NCI-H748 (cell line): ENCODE measurements around the gene HOXB2.
"Not testable (repeated sequence)": the region's sequence is repeated elsewhere in the genome, so short reads cannot be mapped to it uniquely, and the experiment has no call there.

ENCODE experiments used
- DNase-seq: peaks from one replicate; lab custom pipeline; 2025; ENCODE audit not compliant: unreplicated experiment; lab: John Stamatoyannopoulos, UW

The HOXB2 gene

DNA sequence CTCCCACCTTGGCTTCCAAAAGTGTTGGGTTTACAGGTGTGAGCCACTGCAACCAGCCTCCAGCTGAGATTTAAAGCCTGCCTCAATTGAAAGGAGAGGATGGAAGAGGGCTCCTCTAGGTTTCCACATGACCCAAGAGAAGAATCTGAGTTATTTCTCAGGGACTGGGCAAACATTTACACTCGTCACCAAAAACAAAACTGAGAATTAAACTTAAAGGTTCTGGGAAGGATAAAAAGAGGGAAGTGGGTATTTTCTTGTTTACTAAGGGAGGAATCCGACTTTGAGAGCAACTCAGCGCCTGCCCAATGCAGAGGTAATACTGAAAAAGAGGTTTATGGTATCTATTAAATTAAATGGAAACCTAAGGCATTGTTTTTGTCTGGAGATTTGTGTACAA is 27.4 kb downstream of the HOXB2 start:
- no peak for DNase-seq

DNA sequence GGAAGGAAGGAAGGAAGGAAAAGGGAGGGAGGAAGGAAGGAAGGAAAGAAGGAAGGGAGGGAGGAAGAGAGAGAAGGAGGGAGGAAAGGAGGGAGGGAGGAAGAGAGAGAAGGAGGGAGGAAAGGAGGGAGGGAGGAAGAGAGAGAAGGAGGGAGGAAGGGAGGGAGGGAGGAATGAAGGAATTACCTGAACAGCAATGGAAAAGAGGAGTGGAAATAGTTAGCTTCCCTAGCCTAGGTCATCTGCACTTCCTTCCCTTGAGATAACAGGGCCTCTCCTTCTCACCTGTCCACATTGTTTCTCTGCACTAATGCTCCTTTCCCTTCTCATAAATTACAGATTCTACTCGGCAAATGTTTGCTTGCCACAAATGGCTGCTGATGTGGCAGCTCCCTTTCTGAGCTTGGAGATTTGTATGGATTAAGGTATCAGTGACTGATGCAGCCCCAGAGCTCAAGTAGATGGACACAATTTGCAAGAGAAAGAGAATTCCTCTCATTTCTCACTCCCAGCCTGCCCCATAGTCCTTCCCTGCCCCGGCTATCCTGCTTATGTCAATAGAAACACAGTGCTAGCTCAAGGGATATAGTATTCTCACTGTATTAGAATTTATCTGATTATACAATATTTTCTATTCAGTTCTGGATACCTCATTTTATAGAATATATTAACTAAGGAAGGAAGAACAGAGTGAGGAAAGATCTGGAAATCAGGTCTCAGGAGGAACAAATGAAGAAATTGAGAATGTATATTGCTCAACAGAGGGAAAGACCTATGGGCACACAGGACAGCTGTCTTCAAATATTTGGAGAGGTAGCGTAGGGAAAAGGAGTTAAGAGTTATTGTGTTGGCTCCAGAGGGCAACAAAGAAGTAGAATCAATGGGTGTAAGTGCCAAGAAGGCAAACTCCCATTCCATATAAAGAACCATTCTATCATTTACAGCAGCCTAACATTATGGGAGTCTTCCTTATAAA is 28.7 kb downstream of the HOXB2 start:
- DNase-seq, result no peak

GRCh38 chr17:48514477-48514876 is 30.4 kb downstream of the HOXB2 start:
- no peak for DNase-seq

DNA sequence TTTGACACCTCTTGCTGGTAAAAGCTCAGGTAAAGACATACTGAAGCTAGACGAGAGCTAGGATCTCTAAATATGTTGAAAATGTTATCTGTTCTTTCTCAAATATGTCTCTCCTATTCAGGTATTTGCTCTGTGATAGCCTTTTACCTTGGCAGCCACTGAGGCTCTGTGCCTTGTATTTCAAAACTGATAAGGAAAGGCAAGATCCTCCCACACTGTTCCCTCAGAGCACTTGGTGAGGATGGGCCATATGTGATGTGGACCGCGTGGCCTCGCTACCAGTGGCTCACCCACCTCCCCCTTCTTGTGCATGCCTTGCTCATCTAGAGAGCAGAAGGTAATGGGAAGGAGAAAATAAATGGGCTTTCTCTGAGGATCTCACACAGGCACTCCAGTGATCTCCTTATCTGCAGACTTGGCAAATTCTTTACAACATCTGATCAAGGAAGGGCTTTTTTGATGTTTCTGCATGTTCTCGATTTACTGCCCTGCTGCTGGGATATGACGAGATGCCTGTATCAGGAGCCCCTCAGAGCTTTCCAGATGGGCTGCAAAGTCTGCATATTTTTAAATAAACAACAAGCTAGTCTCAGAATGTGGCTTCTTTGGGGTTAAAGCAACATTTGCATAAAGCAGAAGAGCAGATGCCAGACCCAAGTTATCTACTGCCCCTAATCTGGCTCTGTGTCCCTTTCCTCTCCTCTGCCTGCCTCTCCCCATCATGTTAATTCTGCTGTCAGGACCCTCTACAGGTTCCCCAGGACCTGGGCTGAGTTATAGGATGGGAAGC is 31.0 kb downstream of the HOXB2 start:
- no peak for DNase-seq

DNA sequence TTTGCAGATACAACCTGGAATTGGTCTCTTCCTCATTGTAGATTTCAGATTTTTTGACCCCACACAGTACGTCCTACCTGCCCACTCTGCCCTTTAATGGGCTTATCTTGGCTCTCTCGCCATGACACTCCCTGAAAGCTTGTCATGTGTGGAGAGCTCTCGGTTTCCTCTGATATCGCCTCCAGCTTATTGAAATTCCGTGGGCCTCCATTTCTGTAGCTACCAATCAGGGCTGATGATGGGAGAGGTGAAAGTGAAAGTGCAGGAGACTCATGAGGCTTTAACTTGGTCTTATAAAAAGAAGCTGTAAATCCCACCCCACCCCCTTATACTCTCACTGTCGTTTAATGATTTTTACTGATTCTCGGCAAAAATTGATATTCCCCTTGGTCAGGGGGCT is 31.8 kb downstream of the HOXB2 start:
- DNase-seq, result no peak

- DNase-seq, result no peak
Observed at GRCh38 chr17:48510761-48511604, 33.9 kb downstream of the HOXB2 start.

DNA sequence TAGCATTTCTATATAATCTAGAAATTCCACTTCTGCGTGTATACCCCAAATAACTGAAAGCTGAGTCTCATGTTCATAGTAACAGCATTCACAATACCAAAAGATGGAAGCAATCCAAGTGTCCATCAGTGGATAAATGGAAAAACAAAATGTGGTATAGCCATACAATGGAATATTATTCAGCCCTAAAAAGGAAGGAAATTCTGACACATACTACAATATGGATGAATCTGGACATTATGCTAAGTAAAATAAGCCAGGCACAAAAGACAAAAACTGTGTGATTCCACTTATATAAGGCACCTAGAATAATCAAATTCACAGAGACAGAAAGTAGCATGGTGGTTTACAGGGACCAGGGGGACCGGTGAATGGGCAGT is 34.5 kb downstream of the HOXB2 start:
- no peak for DNase-seq

DNA sequence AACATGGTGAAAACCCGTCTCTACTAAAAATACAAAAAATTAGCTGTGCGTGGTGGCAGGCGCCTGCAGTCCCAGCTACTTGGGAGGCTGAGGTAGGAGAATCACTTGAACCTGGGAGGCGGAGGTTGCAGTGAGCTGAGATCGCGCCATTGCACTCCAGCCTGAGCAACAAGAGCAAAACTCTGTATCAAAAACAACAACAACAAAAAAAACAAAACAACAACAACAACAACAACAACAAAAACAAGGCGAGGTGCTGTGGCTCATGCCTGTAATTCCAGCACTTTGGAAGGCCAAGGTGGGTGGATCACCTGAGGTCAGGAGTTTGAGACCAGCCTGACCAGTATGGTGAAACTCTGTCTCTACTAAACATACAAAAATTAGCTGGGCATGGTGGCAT is 35.2 kb downstream of the HOXB2 start:
- not testable (repeated sequence) for DNase-seq

GRCh38 chr17:48506246-48506645 is 38.7 kb downstream of the HOXB2 start:
- DNase-seq, result peak; percentile 46

DNA sequence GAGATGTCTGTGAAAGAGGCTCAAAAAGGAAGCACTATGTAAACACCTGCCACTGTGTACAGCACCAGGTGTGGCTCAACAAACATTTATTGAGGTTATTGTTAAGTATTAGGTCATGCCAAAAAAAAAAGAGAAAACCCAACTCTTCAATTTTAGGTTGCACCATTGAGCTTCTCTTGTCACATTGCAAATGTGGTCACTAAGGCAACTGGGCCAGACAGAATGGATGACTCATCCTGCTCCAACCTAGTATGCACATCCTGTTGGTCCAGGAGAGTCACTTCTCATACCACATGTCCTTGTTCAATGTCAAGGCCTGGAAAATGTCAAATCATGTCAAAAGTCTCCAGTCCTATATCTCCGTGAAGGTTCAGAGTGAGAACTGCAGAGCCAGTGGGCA is 39.1 kb downstream of the HOXB2 start:
- peak; percentile 99 for DNase-seq

GRCh38 chr17:48504953-48505352 is 40.0 kb downstream of the HOXB2 start:
- DNase-seq, result peak; percentile 41

- DNase-seq, result peak; percentile 36
Observed at GRCh38 chr17:48503747-48504146, 41.2 kb downstream of the HOXB2 start.

DNA sequence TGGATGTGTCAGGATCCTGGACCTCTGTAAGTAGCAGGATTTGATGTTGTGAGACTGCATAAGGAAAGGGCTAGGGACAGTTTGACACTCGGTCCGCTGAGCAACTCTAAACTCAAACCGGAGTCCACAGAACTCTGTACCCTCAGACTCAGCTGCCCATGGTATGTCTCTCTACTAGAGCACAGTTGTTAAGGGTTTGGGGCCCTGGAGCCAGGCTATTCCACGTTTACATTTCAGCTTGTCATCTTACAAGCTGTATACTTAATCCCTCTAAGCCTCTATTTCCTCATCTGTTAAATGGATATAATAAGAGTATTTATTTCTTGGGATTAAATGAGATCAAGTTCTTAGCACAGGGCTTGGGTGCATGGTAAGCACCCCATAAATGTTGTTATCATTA is 42.0 kb downstream of the HOXB2 start:
- DNase-seq, result no peak

GRCh38 chr17:48502312-48502711 is 42.6 kb downstream of the HOXB2 start:
- DNase-seq, result no peak

DNA sequence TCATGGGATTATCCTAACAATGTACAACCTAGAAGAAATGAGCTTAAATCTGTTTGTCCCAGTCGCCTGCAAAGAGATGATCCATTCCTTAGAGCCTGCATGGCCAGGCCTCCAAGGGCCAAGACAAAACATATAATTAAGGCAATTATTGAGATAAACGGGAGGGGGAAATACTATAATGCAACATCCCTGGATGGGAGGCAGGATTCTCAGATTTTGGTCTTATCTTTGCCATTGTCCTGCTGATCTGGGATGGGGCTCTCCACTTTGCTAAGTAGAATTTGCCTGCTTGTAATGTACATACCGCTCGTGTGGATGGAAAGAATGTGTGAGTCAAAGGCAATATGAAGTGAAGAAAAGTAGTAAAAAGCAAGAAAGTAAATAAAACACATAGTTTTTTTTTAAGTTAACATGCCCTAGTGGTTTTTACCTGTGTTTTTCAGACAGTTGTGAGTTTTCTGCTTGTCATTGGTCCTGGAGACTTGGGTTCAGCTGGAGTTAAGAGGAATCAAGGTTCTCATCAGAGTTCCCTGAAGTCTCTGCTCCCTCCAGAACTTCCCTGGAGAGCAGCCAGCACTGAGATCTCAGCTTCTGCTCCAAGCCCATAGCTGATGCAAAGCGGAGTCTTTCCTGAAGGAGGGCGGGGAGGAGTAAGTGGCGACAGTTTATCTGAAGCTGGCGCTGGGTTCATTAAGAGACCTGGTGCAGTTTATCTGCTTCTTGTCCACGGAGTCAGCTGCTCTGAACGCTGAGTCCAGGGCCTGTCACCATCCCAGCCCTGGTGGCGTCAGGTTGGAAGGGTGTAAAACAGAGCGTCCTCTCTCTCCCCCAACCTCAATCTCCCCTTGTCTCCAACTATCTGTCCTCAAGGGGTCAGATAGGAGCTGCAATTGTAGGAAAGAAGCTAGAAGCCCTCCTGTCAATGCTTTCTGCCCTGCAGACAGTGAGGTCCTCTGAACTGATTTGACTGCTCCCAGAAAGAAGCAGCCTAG is 44.2 kb downstream of the HOXB2 start:
- peak; percentile 64 for DNase-seq

- DNase-seq, result peak; percentile 53
Observed at GRCh38 chr17:48499735-48500434, 45.0 kb downstream of the HOXB2 start.

- no peak for DNase-seq
Observed at GRCh38 chr17:48499248-48499647, 45.7 kb downstream of the HOXB2 start.

- peak; percentile 85 for DNase-seq
Observed at GRCh38 chr17:48498164-48498850, 46.6 kb downstream of the HOXB2 start.

GRCh38 chr17:48497103-48497502 is 47.8 kb downstream of the HOXB2 start:
- DNase-seq, result no peak
